Neural progenitor cell (in vitro differentiated cells): ENCODE data around the gene PHF20.

Experiments used
- EZH2 ChIP-seq: fragments of 200-600 bp; sonication (generic); IDR thresholded peaks from 2 replicates; pipeline ENCODE4 v1.6.1; 2017; ENCODE audit warnings: antibody characterized with exemption, mild to moderate bottlenecking, moderate library complexity
- TF ChIP-seq, protein P1 (sequence below): fragments of 200-600 bp; sonication (generic); IDR thresholded peaks from 2 replicates; pipeline ENCODE4 v1.5.1; 2017; ENCODE audit warnings: antibody characterized with exemption, mild to moderate bottlenecking

DNA sequence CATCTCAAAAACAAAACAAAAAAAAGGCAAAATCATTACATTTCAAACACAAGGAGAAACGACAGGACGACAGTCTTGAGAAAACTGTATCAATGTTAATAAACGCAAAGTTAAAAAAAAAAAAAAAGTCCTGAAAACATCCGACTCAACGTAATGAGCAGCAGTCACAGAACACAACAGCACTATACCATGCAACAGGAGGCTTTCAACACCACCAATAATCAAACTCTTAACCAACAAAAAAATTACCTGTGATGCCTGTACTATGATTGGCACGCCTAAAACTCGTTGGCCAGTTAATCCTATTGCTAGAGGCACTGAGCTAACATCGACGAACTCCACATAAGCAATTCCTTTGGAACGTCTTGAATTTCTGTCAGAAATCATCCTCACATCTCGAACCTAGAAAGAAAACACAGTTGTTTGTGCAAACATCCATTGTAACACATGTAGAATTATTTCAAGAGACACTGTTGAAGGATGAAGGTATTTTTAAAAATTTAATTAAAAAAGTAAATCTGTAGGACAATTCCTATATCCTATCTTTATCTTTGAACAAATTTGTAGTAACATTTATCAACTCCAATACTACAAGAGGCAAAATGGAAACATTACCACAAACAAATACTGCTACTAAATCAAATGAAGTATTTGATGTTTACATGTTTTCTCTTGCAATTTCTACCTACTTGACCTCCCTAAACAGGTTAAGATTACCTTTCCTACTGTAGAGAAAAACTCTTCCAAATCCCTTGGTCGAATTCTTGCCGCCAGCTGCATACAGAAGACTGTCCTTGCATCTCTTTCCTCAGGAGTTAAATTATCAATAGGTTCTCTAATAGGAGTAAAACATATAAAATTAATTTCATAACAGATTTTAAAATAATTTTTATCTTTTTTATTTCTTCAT is 47.2 kb upstream of the PHF20 start:
- TF ChIP-seq, protein P1, sequence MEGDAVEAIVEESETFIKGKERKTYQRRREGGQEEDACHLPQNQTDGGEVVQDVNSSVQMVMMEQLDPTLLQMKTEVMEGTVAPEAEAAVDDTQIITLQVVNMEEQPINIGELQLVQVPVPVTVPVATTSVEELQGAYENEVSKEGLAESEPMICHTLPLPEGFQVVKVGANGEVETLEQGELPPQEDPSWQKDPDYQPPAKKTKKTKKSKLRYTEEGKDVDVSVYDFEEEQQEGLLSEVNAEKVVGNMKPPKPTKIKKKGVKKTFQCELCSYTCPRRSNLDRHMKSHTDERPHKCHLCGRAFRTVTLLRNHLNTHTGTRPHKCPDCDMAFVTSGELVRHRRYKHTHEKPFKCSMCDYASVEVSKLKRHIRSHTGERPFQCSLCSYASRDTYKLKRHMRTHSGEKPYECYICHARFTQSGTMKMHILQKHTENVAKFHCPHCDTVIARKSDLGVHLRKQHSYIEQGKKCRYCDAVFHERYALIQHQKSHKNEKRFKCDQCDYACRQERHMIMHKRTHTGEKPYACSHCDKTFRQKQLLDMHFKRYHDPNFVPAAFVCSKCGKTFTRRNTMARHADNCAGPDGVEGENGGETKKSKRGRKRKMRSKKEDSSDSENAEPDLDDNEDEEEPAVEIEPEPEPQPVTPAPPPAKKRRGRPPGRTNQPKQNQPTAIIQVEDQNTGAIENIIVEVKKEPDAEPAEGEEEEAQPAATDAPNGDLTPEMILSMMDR, result no peak
- TF ChIP-seq EZH2, result no peak
